ENCODE results near the gene SLK.

Gene SLK

DNA sequence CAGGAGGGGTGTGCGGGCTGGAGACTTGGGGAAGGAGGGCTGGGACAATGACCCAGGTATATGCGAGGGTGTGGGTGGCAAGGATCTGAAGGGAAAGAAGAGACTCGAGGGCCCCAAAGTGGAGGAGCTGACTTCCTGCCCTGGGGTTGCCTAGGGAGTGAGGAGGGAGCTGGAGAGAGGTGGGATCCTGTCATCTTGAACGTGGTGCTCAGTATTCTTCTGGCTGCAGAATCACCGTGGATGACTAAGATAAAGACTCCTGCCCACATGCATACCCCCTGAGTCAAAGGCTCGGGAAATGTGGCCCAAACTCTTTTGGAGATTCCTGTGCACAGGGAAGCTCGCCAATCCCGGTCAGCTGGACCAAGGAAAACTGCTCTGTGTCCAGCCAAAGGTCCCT lies 87.5 kb downstream of the SLK start:
- peak; percentile 72 for DNase-seq

DNA sequence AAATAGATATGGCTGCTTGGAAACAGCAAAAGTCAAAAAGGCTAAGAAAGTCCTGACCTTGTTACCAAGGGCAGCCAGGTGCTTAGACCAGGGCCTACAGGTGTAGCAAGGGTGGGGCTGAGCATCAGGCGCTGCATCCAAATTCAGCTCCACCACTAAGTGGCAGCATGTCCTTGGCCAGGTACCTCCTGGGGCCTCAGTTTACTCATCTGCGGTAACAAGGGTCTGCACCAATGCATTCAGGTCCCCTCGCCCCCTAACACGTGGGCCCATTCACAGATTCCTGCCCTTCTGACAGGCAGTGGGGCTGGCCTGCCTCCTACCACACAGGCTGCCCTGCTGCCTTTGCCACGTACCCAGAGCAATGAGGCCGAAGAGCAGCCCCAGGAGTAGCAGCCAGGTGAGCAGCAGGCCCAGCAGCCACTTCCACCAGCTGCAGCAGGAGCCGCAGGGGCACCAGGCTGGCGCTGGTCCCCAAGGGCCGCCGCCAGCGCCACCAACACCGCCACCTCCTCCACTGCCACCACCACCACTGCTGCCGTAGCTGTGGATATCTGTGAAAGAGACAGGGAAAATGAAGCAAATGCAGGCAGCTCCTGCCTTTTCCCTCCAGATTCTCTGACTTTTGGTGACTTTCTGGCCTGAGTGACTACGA lies 89.8 kb downstream of the SLK start:
- DNase-seq: no peak

DNA sequence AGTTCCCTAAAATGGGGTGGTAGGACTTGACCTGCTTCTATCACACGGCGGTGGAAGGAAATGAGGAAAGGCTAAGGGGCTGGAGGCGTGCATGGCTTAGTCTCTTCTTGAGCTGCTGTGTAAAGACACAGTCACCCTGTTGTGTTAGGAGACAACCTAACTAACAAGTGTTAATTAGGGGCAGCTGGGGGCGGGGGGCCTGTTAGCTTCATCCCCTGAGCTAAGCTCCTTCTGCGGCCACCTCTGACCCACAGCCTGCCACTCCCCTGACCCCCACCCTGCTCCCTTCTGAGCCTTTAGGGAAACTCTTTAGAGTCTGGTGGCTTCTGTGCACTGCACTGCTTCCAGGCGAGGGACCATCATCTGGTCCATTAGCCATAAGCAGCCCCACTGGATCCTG lies 90.8 kb downstream of the SLK start:
- DNase-seq: no peak

DNA sequence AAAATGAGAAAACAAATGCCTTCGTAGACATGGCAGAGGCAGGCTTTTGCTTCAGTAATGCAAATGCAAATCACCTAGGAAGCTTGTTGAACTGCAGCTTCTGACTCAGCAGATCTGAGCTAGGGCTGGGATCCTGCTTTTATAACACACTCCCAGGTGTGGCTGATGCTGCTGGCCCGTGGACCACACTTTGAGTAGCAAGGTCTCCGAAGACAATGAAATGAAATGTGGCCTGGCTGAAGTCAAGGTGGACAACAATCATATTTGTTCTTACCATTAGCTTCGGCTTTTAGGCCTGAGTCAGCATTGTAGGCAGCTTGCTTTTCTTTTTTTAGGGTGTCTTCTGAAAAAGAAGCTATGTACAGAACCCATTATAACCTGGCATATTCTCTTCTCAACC lies 92.4 kb downstream of the SLK start:
- no peak for DNase-seq

DNA sequence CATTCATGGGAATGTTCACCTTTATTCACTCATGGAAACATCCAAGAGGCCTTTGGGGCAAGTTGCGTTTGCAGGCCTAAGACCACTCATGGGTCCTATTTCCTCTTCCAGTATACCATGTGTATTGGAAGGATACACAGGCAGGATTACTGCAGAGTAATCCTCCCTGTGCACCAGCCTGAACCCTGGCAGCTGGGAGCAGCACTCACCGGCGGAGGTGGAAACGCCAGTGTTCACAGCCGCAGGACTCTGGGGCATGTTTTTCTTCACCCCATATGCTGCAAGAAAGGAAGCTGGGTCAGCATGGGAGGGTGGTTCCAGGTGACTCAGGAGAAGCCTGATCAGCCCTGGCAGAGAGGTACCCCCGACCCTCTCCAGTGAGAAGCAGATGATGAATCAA lies 94.3 kb downstream of the SLK start:
- DNase-seq: no peak

DNA sequence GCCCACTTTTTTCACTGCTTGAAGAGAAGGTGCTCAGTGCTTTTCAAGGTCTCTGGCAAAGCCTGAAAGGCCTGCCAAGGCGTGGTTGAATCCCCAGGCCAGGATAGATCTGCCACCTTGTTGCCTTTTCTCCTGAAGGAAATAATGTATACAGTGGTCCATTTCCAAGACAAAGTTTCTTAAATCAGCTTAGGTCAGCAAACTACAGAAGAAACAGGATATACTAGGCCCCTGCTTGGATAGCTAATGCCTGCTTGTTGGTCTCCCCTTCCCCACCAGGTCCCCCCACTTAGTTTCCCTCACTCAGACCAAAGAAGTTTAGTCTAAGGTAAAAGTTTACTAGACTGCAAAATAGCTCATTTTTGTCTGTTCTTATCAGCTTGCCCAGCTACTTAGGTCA lies 98.8 kb downstream of the SLK start:
- DNase-seq: no peak

DNA sequence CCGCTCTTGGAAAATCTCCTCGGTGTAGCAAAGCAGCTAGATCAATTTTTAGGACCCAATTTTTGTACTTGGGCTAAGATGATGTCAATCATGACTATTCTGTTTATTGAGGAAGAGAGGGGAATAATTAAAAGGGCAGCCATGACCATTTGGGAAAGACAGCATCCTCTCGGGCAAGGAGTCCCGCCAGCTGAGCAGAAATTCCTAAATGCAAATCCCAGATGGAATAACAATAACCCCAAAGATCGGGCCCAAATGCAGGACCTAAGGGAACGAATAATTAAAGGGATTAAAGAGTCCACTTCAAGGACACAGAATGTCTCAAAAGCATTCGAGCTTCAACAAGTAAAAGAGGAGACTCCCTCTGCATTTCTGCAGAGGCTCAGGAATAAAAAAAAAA lies 100.0 kb downstream of the SLK start:
- no peak for DNase-seq

DNA sequence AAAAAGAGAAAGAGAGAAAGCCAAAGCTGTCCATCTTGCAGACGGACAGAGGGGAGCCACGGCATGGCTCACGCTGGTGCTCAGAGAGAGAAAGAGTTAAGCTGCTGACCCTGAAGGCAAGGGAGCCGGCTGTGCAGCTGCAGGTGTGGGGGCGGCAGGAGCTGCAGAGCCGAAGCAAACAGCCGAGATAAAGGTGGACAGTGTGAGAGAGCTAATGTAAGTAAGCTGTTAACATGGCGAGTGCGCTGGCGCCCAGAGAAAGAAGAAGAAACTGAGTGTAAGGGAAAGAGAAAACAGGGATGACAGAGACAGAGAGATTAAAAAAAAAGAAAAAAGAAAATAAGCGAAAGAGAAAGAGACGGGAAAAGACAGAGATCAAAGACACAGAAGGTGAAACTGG lies 100.6 kb downstream of the SLK start:
- DNase-seq: no peak

DNA sequence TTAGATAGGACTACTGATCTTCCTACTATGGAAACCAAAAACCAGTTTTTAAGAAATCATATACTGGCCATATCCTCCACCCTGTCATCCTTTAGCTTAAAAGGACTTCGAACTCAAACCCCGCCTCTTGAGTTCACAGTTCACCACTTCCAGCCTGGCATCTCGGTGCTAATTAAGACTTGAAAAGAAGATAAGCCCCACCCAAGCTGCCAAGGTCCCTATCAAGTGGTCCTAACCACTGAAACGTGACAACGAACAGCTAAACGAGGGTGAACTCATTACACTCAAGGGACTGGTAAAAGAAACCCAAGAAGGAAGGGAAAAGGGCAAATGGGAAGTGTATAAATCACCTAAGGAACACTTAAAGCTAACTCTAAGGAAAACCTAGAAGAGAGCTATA lies 102.7 kb downstream of the SLK start:
- no peak for DNase-seq

DNA sequence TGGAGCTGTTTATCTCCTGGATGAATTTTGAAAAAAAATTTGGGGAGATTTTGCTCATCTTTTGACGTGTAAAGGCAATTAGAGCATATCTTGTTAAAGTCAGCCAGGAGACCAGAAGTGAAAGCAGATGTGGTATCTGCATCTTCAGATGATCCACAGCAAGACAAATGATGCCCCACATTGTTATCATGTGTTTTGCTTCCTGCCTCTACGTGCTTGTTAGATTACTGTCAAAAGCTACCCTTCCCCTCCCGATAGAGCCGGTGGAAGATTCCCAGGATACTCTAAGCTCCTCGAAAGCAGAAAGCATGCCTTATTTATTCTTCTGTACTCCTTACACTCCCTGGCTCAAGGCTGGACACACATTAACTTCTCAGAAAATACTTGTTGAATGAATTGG lies 105.8 kb downstream of the SLK start:
- DNase-seq: no peak

DNA sequence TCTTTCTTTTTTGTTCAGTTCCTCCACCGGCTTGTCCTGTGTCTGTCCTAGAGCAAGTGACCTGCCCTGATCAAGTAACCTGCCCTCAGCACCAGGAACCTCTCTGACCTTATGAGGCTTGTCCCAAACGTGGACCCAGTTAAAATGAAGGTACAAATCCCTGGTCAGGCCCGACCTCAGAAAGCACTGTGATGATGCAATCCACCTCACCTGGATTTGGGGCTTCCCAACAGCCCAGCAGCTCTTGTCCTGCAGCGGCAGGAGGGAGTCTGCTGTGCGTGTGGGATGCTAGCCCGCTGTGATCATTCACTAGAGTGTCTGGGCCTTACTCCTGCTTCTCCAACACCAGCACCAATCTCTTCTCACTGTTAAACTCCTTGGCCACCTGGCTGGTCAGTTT lies 107.6 kb downstream of the SLK start:
- DNase-seq: no peak

DNA sequence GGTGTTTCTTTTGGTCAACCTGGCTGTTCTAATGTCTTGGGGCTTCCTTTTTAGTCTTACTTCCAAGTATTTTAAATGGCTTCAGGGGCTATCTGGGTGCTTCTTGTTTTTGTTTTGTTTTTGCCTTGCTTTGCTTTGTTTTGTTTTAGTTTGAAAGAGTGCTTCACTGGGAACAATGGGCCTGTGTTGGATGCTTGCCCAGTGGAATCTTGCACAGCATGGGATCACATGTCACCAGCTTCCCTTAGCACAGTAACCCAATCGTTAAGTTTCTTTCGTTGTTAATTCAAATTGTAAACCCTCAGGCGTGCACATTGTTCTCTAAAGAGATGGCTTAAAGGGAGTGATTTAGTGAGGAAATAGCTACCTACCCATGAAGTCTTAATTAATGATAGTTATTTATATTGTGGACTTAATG lies 109.8 kb downstream of the SLK start:
- DNase-seq: no peak

DNA sequence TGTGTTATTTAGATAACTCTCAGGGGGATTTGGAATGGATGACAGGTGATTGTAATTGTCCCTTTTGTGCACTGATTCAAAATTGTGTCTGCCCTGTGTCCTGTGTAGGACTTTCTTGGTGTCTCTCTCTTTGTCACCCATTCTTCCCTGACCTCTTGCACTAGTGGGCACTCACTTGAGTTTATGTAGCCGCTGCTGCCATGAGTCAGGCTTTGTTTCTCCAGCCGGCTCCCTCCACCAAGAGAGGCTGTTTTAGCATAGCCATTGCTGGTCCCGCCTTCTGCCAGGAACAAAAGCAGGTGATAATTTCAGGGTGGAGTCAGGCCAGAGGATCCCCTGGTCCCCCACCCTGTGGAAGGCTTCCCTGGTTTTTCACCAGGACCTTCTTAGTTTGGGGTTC lies 110.3 kb downstream of the SLK start:
- DNase-seq: no peak

DNA sequence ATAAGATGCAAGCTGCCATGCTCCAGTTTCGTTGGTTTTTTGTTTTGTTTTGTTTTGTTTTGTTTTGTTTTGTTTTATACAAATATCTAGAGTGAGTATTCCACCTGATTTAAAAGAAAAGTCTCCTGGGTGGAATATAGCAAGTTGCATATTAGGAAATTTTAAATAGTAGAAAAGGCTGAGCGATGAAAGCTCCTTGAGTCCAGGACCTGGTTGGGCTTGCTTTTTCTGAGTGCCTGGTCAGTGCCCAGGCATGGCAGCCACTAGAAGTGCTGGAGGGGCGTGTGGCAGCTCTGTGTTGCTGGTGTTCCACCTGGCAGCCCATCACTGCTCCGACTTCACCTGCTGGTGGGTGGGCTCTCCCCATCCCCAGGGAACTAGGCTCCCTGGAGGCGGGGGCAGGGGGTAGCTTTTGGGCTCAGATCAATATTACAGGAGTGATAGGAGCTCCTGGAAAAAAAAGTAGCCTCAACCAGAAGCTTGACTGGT lies 110.8 kb downstream of the SLK start:
- no peak for DNase-seq
